Progenitor cell of endocrine pancreas (in vitro differentiated cells): Measurements from ENCODE around the gene B9D1. TPM values are rescaled to one million over a fixed set of nuclear protein-coding genes. Genes with fewer than 3 reads are reported as not detected.

Experiments
- DNase-seq: peaks from one replicate; pipeline ENCODE4 v3.0.0; 2021; ENCODE audit warnings: low spot score; ENCODE audit not compliant: unreplicated experiment
- H3K27ac Mint-ChIP-seq: 2 replicates; pipeline ENCODE4 v1.8.0; 2021; ENCODE audit warnings: mild to moderate bottlenecking, moderate library complexity, mixed read lengths
- H3K27me3 Mint-ChIP-seq: 2 replicates; pipeline ENCODE4 v1.8.0; 2021; ENCODE audit warnings: mixed read lengths
- H3K36me3 Mint-ChIP-seq: 2 replicates; pipeline ENCODE4 v1.8.0; 2022; ENCODE audit warnings: mixed read lengths; ENCODE audit not compliant: insufficient read depth
- H3K4me1 Mint-ChIP-seq: 2 replicates; pipeline ENCODE4 v1.8.0; 2021; ENCODE audit warnings: low read depth, mixed read lengths
- H3K4me3 Mint-ChIP-seq: 2 replicates; pipeline ENCODE4 v1.8.0; 2021; ENCODE audit warnings: low read depth, mild to moderate bottlenecking, moderate library complexity, mixed read lengths
- H3K9me3 Mint-ChIP-seq: 2 replicates; pipeline ENCODE4 v1.8.0; 2021; ENCODE audit warnings: low read depth, mixed read lengths
- CTCF ChIP-seq: fragments of 200-600 bp; sonication (generic); IDR thresholded peaks from one replicate; pipeline ENCODE4 v1.5.0; 2021; ENCODE audit warnings: antibody characterized with exemption, mild to moderate bottlenecking; ENCODE audit not compliant: unreplicated experiment
- total RNA-seq: library from RNA; stranded (reverse); gene quantifications from 2 replicates; pipeline ENCODE4 v1.2.1, GENCODE V29; 2021

The B9D1 gene
- total RNA-seq, 1 donor from 2014 or later: 27.3 TPM

GRCh38 chr17:19409066-19409465 is 46.5 kb upstream of the B9D1 start:
- Mint-ChIP-seq H3K4me3 (no peak overlapping the region), H3K27me3 (peaks cover 15% of the 10 kb centered on the region), H3K9me3 (no peaks in the 10 kb centered on the region), H3K27ac (no peak overlapping the region), H3K4me1 (no peaks in the 10 kb centered on the region), H3K36me3 (no peaks in the 10 kb centered on the region)
- TF ChIP-seq CTCF: no peak
- no peak for DNase-seq

- no peaks in the 10 kb centered on the region for H3K36me3 Mint-ChIP-seq
- H3K27me3 Mint-ChIP-seq: peaks cover 15% of the 10 kb centered on the region
- no peak overlapping the region for H3K4me3 Mint-ChIP-seq
- H3K4me1 Mint-ChIP-seq: no peaks in the 10 kb centered on the region
- no peak overlapping the region for H3K27ac Mint-ChIP-seq
- H3K9me3 Mint-ChIP-seq: peaks cover 3% of the 10 kb centered on the region
- no peak for TF ChIP-seq CTCF
- no peak for DNase-seq
These were observed 45.8 kb upstream of the B9D1 start for GRCh38 chr17:19408346-19408710.

GRCh38 chr17:19407601-19408345 is 45.2 kb upstream of the B9D1 start:
- peaks cover 15% of the 10 kb centered on the region for H3K27me3 Mint-ChIP-seq
- TF ChIP-seq CTCF: no peak
- no peak overlapping the region for H3K4me3 Mint-ChIP-seq
- no peak overlapping the region for H3K27ac Mint-ChIP-seq
- H3K4me1 Mint-ChIP-seq: no peaks in the 10 kb centered on the region
- DNase-seq: no peak
- peaks cover 3% of the 10 kb centered on the region for H3K9me3 Mint-ChIP-seq
- no peaks in the 10 kb centered on the region for H3K36me3 Mint-ChIP-seq

- H3K27ac Mint-ChIP-seq: no peak overlapping the region
- no peak for DNase-seq
- H3K4me3 Mint-ChIP-seq: no peak overlapping the region
- TF ChIP-seq CTCF: no peak
- peaks cover 3% of the 10 kb centered on the region for H3K9me3 Mint-ChIP-seq
- peaks cover 11% of the 10 kb centered on the region for H3K27me3 Mint-ChIP-seq
- H3K4me1 Mint-ChIP-seq: no peaks in the 10 kb centered on the region
- H3K36me3 Mint-ChIP-seq: no peaks in the 10 kb centered on the region
These were observed 42.6 kb upstream of the B9D1 start for GRCh38 chr17:19405114-19405513.

- no peak overlapping the region for H3K4me3 Mint-ChIP-seq
- no peaks in the 10 kb centered on the region for H3K36me3 Mint-ChIP-seq
- peaks cover 7% of the 10 kb centered on the region for H3K27me3 Mint-ChIP-seq
- no peak overlapping the region for H3K27ac Mint-ChIP-seq
- H3K9me3 Mint-ChIP-seq: peaks cover 3% of the 10 kb centered on the region
- no peaks in the 10 kb centered on the region for H3K4me1 Mint-ChIP-seq
- no peak for DNase-seq
- TF ChIP-seq CTCF: no peak
These were observed 41.7 kb upstream of the B9D1 start for GRCh38 chr17:19404264-19404663.
